ENCODE results near the gene CFDP1.

GRCh38 chr16:75456971-75457370 is 23.7 kb upstream of the CFDP1 start:
- TF ChIP-seq POLR2A (IDR thresholded peaks at IDR 0.05), result no peak
- no peak for TF ChIP-seq CTCF (IDR thresholded peaks at IDR 0.05)

Measured in heart left ventricle (tissue), 13 donors.